GM12864 (cell line): ENCODE data around the gene ACD.

Experiments
- DNase-seq: peaks from one replicate; pipeline ENCODE4 v3.0.0-alpha.2; 2011; ENCODE audit warnings: low read depth
- H3K4me3 ChIP-seq: 2 replicates; pipeline ENCODE4 v1.5.1; 2011; ENCODE audit warnings: mild to moderate bottlenecking, low read depth, low read length, control low read depth
- TF ChIP-seq, protein P1 (sequence below): IDR thresholded peaks from 2 replicates; pipeline ENCODE4 v1.5.1; 2011; ENCODE audit warnings: low read depth, mild to moderate bottlenecking, moderate library complexity, low read length, control low read depth, inconsistent platforms; ENCODE audit errors: missing control alignments

ACD gene

DNA sequence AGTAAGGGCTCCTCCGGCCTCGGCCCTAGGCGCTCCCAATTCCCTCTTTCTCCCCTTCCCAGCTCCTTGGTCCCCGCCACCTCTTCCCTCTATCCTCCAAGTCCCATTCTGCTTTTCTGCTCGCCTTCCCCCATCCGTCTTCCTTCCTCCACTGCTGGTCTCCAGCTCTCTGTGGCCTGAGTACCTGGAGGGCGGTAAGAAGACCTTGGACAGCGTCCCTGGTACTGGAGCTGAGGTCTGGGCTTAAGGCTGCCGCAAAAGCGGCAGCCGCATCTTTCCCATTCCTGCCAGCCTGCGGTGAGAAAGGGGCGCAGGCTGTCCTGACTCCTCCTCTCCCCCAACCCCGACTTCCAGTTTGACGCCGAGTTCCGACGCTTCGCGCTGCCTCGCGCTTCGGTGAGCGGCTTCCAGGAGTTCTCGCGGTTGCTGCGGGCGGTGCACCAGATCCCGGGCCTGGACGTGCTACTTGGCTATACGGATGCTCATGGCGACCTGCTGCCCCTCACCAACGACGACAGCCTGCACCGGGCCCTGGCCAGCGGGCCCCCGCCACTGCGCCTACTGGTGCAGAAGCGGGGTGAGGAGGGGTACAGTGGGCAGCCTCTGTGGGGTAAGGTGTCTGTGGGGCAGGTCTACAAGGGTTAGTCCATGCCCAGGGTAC, 1.2 kb upstream of the ACD start:
- TF ChIP-seq, protein P1, sequence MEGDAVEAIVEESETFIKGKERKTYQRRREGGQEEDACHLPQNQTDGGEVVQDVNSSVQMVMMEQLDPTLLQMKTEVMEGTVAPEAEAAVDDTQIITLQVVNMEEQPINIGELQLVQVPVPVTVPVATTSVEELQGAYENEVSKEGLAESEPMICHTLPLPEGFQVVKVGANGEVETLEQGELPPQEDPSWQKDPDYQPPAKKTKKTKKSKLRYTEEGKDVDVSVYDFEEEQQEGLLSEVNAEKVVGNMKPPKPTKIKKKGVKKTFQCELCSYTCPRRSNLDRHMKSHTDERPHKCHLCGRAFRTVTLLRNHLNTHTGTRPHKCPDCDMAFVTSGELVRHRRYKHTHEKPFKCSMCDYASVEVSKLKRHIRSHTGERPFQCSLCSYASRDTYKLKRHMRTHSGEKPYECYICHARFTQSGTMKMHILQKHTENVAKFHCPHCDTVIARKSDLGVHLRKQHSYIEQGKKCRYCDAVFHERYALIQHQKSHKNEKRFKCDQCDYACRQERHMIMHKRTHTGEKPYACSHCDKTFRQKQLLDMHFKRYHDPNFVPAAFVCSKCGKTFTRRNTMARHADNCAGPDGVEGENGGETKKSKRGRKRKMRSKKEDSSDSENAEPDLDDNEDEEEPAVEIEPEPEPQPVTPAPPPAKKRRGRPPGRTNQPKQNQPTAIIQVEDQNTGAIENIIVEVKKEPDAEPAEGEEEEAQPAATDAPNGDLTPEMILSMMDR: no peak
- peak overlapping the region; percentile 67 for H3K4me3 ChIP-seq
- DNase-seq: no peak

DNA sequence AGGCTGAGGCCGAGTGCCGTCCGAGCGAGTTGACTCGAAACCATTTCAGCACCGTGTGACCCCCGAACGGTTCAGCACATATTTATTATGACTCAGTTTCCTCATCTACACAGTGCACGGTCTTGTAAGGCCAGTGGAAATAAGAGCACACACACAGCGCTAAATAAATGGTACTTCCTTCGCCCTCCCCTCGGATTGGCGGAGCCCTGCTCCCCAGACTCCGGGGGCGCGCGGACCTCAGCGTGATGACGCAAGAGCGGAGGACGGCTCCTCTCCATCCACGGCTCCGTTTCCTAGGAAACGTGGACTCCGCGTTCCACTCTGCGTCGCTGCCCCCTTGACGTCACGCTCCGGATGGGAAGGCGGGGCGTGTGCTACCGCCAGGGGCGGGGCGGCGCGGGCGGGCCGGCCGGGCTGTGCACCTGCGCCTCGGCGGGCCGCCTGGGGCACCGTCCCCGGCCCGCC, 536 bp upstream of the ACD start, which contains the start of gene PARD6A:
Gene PARD6A (plus strand): TSS at position 397 of the 465 bp plus-strand sequence. CDS start 79 bp downstream, outside the sequence.
- DNase-seq: peak; percentile 95

DNA sequence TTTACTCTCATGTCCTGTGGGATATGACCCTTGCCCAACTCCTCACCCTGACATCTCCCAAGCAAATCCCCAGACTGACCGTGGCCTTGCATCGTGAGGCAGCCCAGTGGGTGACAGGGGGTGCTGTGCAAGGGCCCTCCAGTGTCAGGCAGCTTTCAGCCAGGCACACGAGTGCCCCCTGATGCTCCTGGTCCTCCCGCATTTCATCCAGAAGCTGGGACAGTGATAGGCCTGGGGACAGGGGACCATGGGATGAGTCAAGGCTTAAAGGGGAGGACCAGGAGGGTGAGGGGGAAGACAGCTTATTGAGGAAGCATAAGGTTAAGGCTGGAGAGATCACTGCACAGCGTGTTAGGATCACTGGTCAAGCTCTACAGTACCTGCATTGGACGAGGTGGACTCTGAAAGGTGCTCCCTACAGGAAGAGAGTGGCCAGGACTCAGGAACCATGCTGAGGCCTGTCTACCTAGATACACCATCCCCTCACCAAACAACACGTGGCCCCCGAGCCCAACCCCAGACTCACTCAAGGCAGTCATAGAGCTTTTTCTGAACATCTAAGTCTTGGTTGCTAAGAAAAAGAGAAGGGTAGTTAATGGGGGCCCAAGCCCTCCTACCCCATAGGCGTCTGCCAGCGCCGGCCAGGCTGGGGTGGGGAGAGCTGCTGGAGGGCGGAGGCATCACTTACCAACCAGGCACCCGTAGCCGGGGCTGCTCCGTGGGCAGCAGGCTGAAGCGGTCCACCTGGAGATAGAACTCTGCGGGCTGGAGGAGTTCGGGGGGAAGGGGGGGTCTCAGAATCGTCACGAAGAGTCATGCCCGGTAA, 998 bp downstream of the ACD start:
- DNase-seq: no peak
- TF ChIP-seq, protein P1: no peak
- H3K4me3 ChIP-seq: peak overlapping the region; percentile 79

More for the DNA sequence above, 536 bp upstream of the ACD start, which contains the start of gene PARD6A:
- H3K4me3 ChIP-seq: peak within 1 kb of the TSS; percentile 79
- TF ChIP-seq, protein P1: no peak

DNA sequence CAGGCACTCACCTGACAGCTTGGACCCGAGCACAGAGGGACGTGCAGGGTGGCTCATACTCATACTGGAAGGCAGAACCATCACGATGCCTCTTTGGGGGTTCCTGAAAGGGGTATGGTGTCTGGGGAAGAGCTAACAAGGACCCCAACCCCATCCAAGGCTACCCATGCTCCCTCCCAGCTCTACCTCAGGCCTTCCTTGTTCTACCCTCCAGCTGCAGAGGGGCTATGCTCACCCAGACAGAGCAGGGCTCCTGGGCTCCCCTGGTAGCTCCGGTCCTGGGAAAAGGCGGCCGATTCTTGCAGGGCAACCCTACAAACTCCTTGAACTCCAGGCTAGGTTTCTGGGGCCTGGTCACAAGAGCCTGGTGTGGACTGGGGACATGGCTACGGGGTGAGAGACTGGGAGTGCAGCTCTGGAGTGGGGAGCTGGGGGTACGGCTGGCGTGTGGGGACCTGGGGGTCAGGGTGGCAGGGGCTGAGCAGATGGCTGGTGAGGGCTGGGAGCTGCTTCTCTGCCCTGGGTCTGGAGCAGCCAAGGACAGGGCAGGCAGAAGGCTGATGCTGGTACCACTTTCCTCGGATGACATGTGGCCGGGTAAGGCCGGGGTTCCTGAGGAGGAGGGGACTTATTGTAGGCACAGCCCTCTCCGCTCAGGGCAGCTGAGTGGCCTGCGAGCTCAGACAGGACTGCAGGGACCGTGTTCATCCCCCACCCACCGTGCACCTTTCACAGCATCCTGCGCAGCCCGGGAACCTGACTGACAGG, 2.1 kb downstream of the ACD start:
- H3K4me3 ChIP-seq: no peak overlapping the region
- no peak for DNase-seq
- TF ChIP-seq, protein P1: no peak

DNA sequence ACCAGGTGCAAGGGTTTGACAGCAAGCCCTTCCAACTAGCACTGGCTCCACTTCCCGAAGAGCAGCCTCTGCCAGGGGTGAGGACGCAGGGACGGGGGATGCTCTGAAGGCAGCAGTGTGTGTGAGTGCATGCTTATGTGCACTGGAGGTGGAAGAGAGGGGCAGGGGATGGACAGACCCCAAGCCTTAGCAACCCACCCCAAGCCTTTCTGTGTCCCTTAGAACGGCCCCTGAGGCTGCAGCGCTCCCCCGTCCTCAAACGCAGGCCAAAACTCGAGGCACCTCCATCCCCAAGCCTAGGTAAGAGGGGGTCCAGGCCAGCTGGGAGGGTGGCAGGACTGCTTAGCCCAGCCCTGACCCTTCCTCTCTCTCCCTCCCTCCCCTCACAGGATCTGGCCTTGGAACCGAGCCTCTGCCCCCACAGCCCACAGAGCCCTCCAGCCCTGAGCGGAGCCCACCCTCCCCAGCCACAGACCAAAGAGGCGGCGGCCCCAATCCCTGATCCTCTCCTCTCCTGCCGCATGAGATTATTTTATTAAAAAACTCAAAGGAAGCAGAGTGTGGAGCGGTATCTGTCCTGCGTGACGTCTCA, 2.9 kb downstream of the ACD start:
- no peak overlapping the region for H3K4me3 ChIP-seq
- no peak for DNase-seq
- TF ChIP-seq, protein P1: no peak

DNA sequence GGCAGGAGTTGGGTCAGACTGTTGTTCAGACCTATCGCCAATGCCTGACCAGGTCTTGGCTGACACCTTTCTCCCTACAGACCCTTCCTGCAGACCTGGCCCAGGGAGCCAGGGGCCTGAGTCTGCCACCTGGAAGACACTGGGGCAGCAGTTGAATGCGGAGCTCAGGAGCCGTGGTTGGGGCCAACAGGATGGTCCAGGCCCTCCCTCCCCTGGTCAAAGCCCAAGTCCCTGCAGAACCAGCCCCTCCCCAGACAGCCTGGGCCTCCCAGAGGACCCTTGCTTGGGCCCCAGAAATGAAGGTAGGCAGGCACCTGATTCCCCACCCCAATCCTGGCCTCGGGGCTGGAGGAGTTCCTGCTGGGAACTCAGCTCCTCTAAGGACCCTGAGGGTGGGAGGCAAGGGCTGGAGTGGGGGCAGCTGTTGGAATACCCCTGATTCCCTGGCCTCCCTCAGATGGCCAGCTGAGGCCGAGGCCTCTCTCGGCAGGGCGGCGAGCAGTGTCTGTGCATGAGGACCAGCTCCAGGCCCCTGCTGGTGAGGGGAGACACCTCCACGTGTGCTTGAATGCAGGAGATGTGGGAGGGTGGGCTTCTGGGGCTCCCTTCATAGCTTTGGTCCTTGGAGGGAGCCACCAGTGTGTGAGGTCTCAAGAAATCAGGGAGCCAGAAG, 3.6 kb downstream of the ACD start:
- TF ChIP-seq, protein P1: no peak
- no peak for DNase-seq
- H3K4me3 ChIP-seq: no peak overlapping the region
